ENCODE results near the gene TMX1. TPM values are rescaled to one million over a fixed set of nuclear protein-coding genes. Genes with fewer than 3 reads are reported as not detected.

The TMX1 gene
- total RNA-seq, 1 donor from 2014 or later, result 42.3 TPM

DNA sequence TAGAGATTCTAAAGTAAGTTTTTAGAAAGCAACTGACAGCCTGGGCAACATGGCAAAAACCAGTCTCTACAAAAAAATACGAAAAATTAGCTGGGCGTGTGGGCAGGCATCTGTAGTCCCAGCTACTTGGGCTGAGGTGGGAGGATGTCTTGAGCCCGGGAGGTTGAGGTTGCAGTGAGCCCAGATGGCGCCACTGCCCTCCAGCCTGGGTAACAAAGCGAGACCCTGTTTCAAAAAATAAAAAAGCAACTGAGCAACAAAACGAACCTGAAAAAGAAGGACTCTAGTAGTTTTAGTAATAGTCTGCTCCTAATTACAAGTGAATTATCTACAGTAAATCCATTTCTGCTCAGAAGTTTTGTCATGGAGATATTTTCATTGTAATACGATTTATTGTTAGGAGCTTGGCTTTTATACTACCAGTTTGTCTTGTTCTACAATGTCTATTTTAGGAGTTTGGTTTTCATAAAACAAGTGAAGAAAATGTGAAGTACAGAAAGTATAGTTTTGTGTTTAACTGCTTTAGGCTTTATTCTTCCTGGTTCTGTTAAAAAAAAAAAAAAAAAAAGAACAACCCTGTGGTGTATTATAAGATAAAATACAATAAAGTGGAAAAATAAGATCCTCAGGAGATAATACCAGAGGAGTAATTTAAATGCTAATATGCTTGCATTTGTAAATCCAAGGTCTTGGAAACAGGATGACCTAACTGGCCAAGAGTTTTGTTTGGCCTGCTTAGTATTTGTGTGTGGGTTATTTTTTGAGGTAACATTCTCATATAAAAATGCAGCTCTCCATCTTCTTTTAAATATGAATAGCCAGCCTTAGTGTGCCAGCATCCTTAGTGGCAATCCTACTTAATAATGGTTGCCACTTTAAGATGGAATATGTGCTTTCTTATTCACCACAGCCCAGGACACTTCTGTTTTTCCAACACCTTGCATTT lies 2.8 kb downstream of the TMX1 start:
- intact Hi-C loops (cut with micrococcal nuclease), result loop anchor here (5.0 to 10.0 kb wide), 6 partner anchors 506 to 1656 kb away; partner anchors contain the start of genes DMAC2L, GNPNAT1, L2HGDH and RPS29

DNA sequence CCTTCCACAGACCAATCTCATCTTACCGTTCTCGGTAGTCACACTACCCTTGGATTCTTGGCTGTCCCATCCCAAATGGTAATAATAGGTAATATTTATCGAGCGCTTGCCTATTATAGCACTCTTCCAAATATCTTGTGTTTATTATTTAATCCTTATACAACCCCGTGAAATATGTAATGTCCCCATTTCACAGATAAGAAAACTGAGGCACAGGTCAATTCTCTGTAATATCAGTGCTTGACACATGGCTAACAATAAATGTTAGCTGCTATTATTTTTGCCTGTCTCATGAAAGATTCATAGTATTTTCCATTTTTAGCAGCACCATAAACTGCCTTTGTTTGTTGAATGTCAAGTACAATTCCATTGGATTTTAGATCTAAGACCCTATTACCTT lies 4.5 kb downstream of the TMX1 start:
- intact Hi-C loops (cut with micrococcal nuclease), result loop anchor here (5.0 to 10.0 kb wide), 6 partner anchors 507 to 1657 kb away; partner anchors contain the start of genes DMAC2L, GNPNAT1, L2HGDH and RPS29

DNA sequence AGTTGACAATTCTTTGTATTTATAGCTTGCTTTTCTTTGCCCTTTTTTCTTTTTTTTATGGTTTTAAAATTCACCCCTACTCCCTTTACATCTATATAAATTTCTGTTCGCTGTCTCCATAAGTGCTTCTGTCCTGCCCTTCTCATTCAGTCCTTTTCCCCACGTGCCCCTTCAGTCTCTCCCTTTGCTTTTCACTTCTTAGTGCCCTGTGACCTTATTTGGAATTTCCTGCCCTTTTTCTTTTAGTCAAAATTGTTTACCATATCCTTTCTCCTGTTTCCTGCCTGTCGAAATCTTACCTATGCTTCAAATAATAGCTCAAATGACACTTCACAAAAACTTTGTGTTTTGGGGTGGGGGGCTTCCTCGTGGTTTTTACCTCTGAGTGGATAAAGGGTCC lies 6.0 kb downstream of the TMX1 start:
- intact Hi-C loops (cut with micrococcal nuclease), result loop anchor here (10.0 kb wide), 1 partner anchor 1549 kb away; the partner anchor contains the start of gene GNPNAT1

DNA sequence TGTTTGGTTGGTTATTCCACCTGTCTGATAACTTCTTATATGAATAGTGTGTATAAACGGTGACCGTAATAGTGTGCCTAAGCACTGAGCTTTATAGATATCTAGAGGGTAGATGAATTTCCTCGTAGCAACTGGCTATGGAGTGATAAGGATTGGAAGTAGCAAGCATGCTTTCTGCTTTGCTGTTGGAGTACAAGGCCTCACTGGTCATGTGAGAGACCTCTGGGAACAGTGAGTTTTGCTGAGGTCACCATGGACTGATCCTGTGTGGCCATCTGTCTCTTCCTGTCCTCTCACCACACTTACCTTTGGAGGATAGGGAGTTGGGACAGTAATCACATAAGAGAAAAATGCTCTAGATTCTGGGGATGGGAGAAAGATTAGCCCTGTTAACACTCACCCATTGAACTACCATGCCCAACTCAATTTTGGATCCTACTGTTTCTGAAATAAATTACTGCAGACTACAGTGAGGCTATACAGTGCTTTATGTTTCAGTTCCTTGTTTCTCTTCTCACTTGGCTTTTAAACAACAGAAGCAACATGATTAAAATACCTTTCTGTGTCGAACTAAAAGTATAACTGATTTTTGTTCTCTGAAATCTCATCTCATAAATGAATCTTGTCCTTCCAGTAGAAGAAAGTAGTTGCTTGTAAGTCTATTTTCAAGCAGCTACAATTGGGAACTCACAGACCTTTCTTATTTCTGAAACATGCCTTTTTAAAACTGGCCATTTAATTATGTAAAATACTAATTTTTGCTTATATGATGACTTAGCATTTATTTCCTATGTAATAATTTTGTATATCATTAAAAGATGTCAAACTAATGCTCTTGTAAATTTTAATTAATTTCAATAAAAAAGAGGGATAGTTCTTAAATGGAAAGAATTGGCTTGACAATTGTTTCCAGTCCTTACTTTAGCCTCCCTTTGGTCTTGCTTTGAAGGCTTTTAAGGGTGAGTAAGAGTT lies 8.3 kb downstream of the TMX1 start:
- intact Hi-C loops (cut with micrococcal nuclease), result loop anchor here (10.0 kb wide), 1 partner anchor 1546 kb away; the partner anchor contains the start of gene GNPNAT1

DNA sequence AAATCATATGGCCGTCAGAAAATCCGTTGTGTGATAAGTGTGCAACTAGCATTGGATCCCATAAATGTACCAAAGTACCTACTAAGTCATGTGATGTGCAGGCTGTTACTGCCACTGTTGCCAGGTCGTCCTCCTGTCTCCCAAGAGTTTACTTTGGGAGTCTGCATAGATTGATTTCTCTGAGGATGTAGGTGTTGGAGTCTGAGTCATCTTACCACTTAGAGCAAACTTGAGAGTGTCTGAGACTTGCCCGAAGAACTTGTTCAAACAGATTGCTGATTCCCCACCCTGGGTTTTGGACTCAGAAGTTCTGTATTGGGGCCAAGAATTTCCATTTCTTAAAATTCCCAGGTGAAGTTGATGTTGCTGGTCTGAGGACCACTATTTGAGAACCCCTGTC lies 11.4 kb downstream of the TMX1 start:
- intact Hi-C loops (cut with micrococcal nuclease), result no loop called here

DNA sequence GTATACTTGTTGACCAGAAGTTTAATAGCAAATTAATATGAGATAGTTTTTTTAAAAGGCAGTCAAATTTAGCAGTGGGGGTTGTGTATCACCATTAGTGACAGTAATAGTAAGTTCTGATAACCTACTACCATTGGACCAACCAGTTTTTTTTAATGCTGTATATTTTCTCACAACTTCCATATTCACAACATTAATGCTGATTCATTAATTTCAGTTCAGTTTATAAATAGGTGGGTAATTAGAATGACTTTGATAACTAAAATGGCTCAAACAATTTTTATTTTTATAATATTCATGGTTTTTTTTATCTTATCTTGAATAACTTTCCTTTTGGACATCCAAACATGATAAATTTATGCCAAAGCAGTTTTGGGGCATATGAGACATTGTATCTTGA lies 13.8 kb downstream of the TMX1 start:
- intact Hi-C loops (cut with micrococcal nuclease), result no loop called here

DNA sequence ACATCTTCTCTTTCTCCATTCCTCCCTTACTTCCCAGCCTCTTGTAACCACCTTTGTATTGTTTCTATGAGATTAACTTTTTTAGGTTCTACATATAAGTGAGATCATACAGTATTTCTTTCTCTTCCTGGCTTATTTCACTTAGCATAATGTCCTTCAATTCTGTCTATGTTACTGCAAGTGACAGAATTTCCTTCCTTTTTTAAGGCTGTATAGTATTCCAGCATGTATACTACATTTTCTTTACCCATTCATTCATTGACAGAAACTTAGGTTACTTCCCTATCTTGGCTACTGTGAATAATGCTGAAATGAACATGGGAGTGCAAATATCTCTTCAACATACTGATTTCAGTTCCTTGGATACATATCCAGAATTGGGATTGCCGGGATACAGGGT lies 18.2 kb downstream of the TMX1 start:
- intact Hi-C loops (cut with micrococcal nuclease), result no loop called here

DNA sequence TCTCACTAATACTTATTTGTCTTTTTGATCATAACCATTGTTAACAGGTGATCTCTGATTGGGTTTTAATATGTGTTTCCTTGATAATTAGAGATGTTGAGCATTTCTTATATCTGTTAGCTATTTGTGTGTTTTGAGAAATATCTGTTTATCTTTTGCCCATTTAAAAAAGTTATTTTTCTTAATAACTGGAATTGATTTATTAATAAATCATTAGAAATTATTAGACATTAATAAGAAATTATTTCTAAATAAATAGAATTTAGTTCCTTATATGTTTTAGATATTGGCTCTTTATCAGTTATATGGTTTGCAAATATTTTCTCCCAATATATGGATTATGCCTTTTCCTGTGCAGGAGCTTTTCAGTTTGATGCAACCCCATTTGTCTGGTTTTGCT lies 18.7 kb downstream of the TMX1 start:
- intact Hi-C loops (cut with micrococcal nuclease), result no loop called here

DNA sequence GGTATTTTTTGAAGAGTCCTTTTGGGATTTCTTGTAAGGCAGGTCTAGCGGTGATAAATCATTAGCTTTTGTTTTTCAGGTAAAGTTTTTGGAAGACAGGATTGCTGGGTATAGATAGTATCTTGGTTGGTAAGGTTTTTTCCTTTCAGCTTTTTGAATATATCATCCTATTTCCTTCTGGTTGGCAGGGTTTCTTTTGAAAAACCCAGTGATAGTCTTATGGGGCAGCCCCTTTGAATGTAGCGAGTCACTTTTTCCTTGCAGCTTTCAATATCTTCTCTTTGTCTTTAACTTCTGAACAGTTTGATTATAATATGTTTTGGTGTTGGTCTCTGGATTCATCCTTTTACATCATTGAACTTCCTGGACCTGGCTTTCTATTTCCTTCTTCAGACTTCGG lies 20.2 kb downstream of the TMX1 start:
- intact Hi-C loops (cut with micrococcal nuclease), result no loop called here

DNA sequence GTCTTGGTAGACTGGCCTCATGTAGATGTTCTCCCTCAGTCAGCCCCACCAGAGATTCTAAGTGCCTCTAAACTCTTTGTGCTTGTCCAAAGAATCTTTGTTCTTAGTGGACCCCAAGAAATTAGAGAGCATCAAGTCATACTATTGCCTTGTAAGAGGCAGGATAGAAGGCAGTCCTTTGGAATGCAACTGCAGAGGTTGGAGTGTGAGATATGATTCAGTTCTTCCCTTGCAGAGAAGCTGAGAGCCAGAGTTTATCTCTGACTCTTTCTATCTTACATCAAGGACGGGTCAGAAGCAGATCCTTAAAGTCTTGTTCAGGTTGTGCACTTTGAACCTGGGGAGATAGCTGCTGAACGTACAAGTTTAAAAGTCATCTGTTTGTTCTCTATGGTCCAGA lies 21.1 kb downstream of the TMX1 start:
- intact Hi-C loops (cut with micrococcal nuclease), result no loop called here

DNA sequence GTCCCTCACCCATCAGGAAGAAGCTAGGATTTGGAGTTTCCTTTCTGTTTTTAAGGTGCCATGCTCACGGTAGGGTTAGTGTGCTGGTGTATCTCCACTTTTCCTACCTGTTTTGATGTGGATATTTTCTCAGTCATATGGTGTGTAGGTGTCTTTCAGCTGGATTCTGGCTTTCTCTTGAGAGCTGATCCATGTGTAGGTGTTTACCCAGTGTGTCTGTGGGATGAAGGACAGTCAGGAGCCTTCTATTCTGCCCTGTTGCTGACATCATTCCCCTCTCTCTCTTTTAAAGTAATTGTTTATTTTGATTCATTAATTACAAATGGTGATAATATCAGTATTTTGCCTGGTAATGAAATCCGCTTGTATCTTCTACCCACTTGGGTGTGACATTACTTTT lies 22.8 kb downstream of the TMX1 start:
- intact Hi-C loops (cut with micrococcal nuclease), result no loop called here

DNA sequence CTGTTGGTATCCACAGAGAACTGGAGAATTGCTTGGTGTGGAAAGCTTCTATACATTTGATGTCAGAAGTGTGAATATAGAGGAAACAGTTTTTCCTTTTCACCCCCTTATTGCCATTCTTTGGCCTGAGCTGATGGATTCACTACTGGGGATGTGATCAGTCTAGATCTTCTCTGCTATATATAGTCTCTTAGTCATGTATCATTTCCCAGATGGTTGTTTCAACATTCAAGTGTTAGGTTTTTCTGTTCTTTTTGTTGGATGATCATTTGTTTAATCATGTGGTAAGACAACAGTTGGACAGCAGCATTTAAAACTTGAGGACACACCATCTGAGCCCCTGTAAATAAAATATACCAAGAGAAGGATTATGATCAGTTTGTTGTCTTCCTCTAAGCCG lies 29.6 kb downstream of the TMX1 start:
- intact Hi-C loops (cut with micrococcal nuclease), result no loop called here

DNA sequence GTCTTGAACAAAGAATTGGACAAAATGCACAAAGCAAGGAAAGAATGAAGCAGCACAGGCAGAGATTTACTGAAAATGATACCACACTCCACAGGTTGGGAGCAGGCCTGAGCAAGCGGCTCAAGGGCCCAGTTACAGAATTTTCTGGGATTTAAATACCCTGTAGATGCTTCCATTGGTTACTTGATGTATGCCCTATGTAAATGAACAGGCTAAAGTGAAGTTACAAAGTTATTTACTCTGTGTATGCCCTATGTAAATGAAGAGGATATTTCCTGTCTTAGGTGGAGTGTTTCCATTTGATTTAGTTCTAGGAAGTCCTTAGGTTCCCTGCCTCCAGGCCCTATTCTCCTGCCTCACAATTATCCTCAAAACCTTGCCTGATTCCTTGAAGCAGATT lies 36.6 kb downstream of the TMX1 start:
- intact Hi-C loops (cut with micrococcal nuclease), result no loop called here

DNA sequence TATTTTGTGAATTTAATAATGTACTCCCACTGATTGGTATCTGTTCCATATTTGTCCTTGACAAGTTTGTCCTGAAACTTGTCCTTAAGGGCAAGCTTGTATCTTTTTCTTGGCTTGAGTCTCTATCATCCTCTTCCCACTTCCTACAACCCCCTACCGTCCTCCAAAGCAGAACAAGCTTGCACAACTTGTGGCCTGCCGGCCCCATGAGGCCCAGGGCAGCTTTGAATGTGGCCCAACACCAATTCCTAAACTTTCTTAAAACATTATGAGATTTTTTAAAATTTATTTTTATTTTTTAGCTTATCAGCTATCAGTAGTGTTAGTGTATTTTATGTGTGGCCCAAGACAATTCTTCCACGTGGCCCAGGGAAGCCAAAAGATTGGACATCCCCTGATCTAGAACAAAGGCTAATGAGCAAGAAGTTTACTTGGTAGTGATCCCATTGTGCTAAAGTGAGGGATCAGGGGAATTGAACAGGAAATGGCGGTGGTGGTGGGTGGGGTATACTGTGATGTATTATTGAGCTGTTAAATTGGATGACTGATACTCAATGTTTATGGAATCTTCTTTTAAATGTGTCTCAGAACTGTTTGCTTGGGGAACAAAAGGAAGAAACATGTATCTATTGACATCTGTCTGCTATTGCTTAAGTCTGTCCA lies 37.8 kb downstream of the TMX1 start:
- intact Hi-C loops (cut with micrococcal nuclease), result no loop called here

DNA sequence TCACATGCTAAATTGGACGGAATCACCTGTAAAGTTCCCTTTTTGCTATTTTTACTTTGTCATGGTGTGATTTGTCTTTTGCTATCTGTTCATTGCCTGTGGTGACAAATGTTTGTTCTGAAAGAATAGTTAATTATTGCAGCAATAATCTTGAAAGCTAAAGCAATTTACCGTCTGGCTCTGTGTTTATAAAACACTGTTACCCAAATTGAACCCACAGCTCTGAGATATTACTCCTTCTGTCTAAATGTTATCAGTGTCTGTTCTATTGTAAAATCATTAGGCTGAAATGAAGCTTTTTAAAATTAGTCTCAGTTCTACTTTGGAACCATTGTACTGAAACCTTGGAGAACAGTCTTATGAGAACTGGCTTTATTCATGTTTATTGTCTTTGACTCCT lies 42.5 kb downstream of the TMX1 start:
- intact Hi-C loops (cut with micrococcal nuclease), result no loop called here

DNA sequence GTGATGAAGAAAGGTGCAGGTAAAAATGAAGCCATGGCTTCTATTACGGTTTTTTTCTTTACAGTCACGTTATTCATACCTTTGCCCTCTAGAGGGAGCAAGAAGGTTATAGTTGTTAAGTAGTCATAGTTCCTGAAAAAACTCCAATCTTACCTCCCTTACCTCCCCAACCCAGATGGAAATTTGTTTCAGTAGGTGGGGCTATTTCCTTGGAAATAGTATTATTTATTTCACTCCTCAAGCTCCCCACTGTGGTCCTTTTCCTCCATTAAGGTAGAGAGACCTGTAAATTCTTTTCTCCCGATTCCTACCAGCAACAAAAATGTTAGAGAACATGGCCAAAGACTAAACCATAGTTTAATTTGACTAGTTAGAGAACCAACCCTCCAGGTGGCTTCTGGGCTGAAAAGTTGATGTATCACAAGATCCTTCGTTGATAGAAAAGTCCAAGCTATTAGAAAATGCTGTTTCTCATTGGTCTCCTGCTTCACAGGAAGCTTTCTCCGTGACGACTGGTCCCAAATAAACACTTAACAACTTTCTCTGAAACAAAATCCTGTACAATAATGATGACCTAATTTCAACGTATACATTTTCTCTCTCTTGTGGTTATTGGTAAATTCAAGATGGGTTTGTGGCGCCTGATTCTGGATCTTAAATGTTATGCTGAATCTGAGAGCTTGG lies 43.5 kb downstream of the TMX1 start:
- intact Hi-C loops (cut with micrococcal nuclease), result loop anchor here (1.0 to 2.0 kb wide), 4 partner anchors 369 to 695 kb away; no protein-coding TSS in a partner anchor

DNA sequence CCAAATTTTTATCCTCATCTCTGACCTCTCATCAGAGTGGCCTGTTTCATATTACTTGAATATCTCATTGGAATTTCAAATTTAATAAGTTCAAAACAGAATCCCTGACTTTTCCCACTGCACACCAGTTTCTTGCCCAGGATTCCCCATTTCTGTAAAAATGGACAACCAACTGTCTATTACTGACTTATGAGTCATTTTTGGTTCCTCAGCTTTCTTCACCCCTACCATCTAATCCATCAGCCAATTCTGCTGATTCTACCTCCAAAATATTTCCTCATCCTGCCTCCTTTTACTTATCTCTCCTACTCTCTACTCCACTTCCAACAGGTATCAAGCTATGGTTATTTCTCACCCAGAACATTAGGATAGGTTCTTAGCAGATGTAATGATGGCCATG lies 44.2 kb downstream of the TMX1 start:
- intact Hi-C loops (cut with micrococcal nuclease), result loop anchor here (2.0 kb wide), 1 partner anchor 695 kb away; no protein-coding TSS in a partner anchor

DNA sequence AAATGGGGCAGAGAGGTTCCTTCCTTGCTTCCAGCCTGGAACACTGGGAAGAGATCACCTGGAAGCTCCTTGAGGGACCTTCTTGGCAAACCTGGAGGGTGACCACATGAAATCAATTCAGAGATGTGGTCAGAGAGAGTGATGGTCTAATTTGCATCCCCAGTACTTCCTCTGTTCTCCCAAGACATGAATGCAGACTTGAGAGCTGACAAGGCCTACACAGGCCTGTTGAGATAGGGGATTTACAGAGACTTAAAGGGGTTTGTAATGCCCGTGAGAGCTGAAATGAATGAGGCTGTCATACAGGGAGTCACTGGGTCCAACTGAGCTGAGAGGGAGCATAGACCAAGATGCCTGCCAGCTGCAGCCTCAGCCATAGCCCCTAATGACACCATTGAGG lies 45.1 kb downstream of the TMX1 start:
- intact Hi-C loops (cut with micrococcal nuclease), result loop anchor here (2.0 kb wide), 1 partner anchor 694 kb away; no protein-coding TSS in a partner anchor

DNA sequence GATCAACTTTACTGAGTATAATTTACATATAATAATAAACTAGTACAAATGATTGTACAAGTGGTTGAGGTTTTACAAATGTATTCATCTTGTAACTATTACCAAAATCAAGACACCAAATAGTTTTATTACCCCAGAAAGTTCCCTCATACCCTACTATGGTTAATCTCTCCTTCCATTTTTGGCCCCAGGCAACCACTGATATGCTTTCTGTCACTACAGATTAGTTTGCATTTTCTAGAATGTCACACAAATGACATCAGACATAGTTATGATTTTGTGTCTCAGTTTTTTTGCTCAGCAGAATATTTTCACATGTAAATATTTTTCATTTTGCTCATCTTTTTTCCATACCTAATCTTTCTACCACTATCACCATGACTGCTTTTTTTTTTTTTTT lies 49.1 kb downstream of the TMX1 start:
- intact Hi-C loops (cut with micrococcal nuclease), result no loop called here

DNA sequence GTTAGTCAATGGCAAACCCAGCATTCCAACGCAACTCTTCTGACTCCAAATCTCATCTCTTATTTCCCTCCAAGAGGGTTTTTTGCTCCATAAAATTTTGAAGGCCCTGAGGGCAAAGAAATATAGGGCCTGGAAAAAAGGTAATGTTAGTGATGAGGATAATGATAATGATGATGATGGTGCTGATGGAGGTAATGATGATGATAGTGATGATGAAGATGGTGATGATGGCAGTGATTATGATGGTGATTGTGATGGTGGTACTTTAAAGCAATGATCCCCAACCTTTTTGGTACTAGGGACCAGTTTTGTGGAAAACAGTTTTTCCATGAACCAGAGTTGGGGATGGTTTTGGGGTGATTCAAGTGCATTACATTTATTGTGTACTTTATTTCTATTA lies 50.1 kb downstream of the TMX1 start:
- intact Hi-C loops (cut with micrococcal nuclease), result no loop called here
